Parathyroid adenoma (tissue), 2 donors: ENCODE measurements around the gene KCTD16.

Source experiments
- H2AFZ ChIP-seq: fragments of 300-600 bp; sonication (generic); one replicate; pipeline ENCODE4 v1.7.0; 2017; ENCODE audit warnings: antibody characterized with exemption, mild to moderate bottlenecking
- H3K27ac ChIP-seq: fragments of 300-600 bp; sonication (generic); one replicate; pipeline ENCODE4 v1.7.0; 2017
- H3K27me3 ChIP-seq: fragments of 300-600 bp; sonication (generic); one replicate; pipeline ENCODE4 v1.7.0; 2017; ENCODE audit warnings: low read length; ENCODE audit not compliant: control insufficient read depth, insufficient read depth
- H3K36me3 ChIP-seq: fragments of 300-600 bp; sonication (generic); one replicate; pipeline ENCODE4 v1.7.0; 2017; ENCODE audit warnings: low read length; ENCODE audit not compliant: control insufficient read depth, insufficient read depth
- H3K4me1 ChIP-seq: fragments of 300-600 bp; sonication (generic); one replicate; pipeline ENCODE4 v1.7.0; 2017; ENCODE audit warnings: control low read depth
- H3K4me2 ChIP-seq: fragments of 300-600 bp; sonication (generic); one replicate; pipeline ENCODE4 v1.7.0; 2017; ENCODE audit warnings: low read length
- H3K4me3 ChIP-seq: fragments of 300-600 bp; sonication (generic); one replicate; pipeline ENCODE4 v1.7.0; 2017; ENCODE audit warnings: low read depth, low read length
- H3K79me2 ChIP-seq: fragments of 300-600 bp; sonication (generic); one replicate; pipeline ENCODE4 v1.7.0; 2017; ENCODE audit warnings: control low read depth
- H3K9ac ChIP-seq: fragments of 300-600 bp; sonication (generic); one replicate; pipeline ENCODE4 v1.7.0; 2017; ENCODE audit warnings: mild to moderate bottlenecking
- H3K9me3 ChIP-seq: fragments of 300-600 bp; sonication (generic); one replicate; pipeline ENCODE4 v1.7.0; 2017; ENCODE audit warnings: low read length; ENCODE audit not compliant: control insufficient read depth
- CTCF ChIP-seq: fragments of 300-600 bp; sonication (generic); IDR thresholded peaks from one replicate; pipeline ENCODE4 v1.7.0; 2017; ENCODE audit warnings: antibody characterized with exemption, mild to moderate bottlenecking
- donor health status: primary hyperparathyroidism.

KCTD16 gene

GRCh38 chr5:144125163-144125726, 45.4 kb upstream of the KCTD16 start:
- Histone ChIP-seq H3K4me3 (no peak overlapping the region), H3K27me3 (no peaks in the 10 kb centered on the region), H3K9ac (no peak overlapping the region), H3K27ac (no peak overlapping the region), H2AFZ (no peak overlapping the region), H3K9me3 (no peaks in the 10 kb centered on the region), H3K4me2 (no peak overlapping the region), H3K79me2 (no peaks in the 10 kb centered on the region), H3K36me3 (no peaks in the 10 kb centered on the region), H3K4me1 (no peaks in the 10 kb centered on the region)
- no peak for TF ChIP-seq CTCF

GRCh38 chr5:144126707-144127106, 44.0 kb upstream of the KCTD16 start:
- H3K4me3 ChIP-seq, result no peak overlapping the region
- no peak overlapping the region for H3K27ac ChIP-seq
- H3K36me3 ChIP-seq, result no peaks in the 10 kb centered on the region
- H3K79me2 ChIP-seq, result no peaks in the 10 kb centered on the region
- H3K9me3 ChIP-seq, result no peaks in the 10 kb centered on the region
- no peak overlapping the region for H2AFZ ChIP-seq
- TF ChIP-seq CTCF, result no peak
- H3K4me1 ChIP-seq, result no peaks in the 10 kb centered on the region
- H3K9ac ChIP-seq, result no peak overlapping the region
- H3K4me2 ChIP-seq, result no peak overlapping the region
- no peaks in the 10 kb centered on the region for H3K27me3 ChIP-seq

GRCh38 chr5:144128844-144129243, 41.8 kb upstream of the KCTD16 start:
- no peaks in the 10 kb centered on the region for H3K4me1 ChIP-seq
- H3K79me2 ChIP-seq, result no peaks in the 10 kb centered on the region
- no peaks in the 10 kb centered on the region for H3K27me3 ChIP-seq
- no peak overlapping the region for H3K27ac ChIP-seq
- H3K9me3 ChIP-seq, result no peaks in the 10 kb centered on the region
- no peaks in the 10 kb centered on the region for H3K36me3 ChIP-seq
- no peak overlapping the region for H3K9ac ChIP-seq
- H3K4me2 ChIP-seq, result no peak overlapping the region
- no peak for TF ChIP-seq CTCF
- H2AFZ ChIP-seq, result no peak overlapping the region
- H3K4me3 ChIP-seq, result no peak overlapping the region

GRCh38 chr5:144130306-144130705, 40.4 kb upstream of the KCTD16 start:
- H3K79me2 ChIP-seq, result no peaks in the 10 kb centered on the region
- no peak for TF ChIP-seq CTCF

GRCh38 chr5:144131261-144131660, 39.4 kb upstream of the KCTD16 start:
- Histone ChIP-seq H3K27me3 (no peaks in the 10 kb centered on the region), H3K36me3 (no peaks in the 10 kb centered on the region), H3K4me3 (no peak overlapping the region), H3K9me3 (no peaks in the 10 kb centered on the region), H3K79me2 (no peaks in the 10 kb centered on the region), H3K27ac (no peak overlapping the region), H3K4me2 (no peak overlapping the region), H3K4me1 (no peaks in the 10 kb centered on the region), H2AFZ (no peak overlapping the region), H3K9ac (no peak overlapping the region)
- no peak for TF ChIP-seq CTCF

More at GRCh38 chr5:144130306-144130705, 40.4 kb upstream of the KCTD16 start:
- H3K9ac ChIP-seq, result no peak overlapping the region
- H3K9me3 ChIP-seq, result no peaks in the 10 kb centered on the region
- no peaks in the 10 kb centered on the region for H3K27me3 ChIP-seq
- no peak overlapping the region for H3K4me3 ChIP-seq
- no peaks in the 10 kb centered on the region for H3K36me3 ChIP-seq
- no peak overlapping the region for H3K27ac ChIP-seq
- H3K4me1 ChIP-seq, result no peaks in the 10 kb centered on the region
- H2AFZ ChIP-seq, result no peak overlapping the region
- no peak overlapping the region for H3K4me2 ChIP-seq
